Caco-2 (cell line): ENCODE data around the gene RACGAP1. TPM values are rescaled to one million over a fixed set of nuclear protein-coding genes. Genes with fewer than 3 reads are reported as not detected.

Experiments used
- BruUV-seq: library from RNA; stranded (reverse); fragments of 400-500 nt; replicated peaks from 2 replicates; lab custom pipeline; 2021; lab: Mats Ljungman, UMichigan
- CTCF ChIA-PET: fragments of 300-600 bp; sonication (Branson Sonifier 250); formaldehyde crosslinking; loops from one replicate; lab custom pipeline; 2022; ENCODE audit warnings: antibody characterized with exemption; lab: Charles Lee
- POLR2A ChIA-PET: fragments of 300-600 bp; sonication (Branson Sonifier 250); formaldehyde crosslinking; loops from one replicate; lab custom pipeline; 2022; ENCODE audit warnings: antibody characterized with exemption; lab: Charles Lee
- DNase-seq, 2 experiments: peaks; one replicate each; pipeline versions ENCODE4 v3.0.0 to v3.0.0-alpha.2; 2020 to 2022
- H3K27me3 ChIP-seq: replicated peaks from 2 replicates; pipeline ENCODE4 v1.6.0; 2011; ENCODE audit warnings: low read length; ENCODE audit not compliant: control insufficient read depth, insufficient read depth
- H3K36me3 ChIP-seq: 2 replicates; pipeline ENCODE4 v1.5.1; 2011; ENCODE audit warnings: low read length; ENCODE audit not compliant: control insufficient read depth, insufficient read depth
- H3K4me1 ChIP-seq: fragments of 250-450 bp; sonication (Bioruptor Pico); 2 replicates; pipeline ENCODE4 v1.5.1; 2020; ENCODE audit warnings: mild to moderate bottlenecking
- H3K4me3 ChIP-seq: 2 replicates; pipeline ENCODE4 v1.5.1; 2011; ENCODE audit warnings: low read depth, mild to moderate bottlenecking, control low read depth, low read length
- H3K9me3 ChIP-seq: fragments of 250-450 bp; sonication (Bioruptor Pico); 2 replicates; pipeline ENCODE4 v1.5.1; 2020; ENCODE audit warnings: mild to moderate bottlenecking, moderate library complexity
- H3K27ac Mint-ChIP-seq: one replicate; pipeline ENCODE4 v1.8.0; 2022; ENCODE audit warnings: mixed read lengths; ENCODE audit not compliant: unreplicated experiment
- H3K27me3 Mint-ChIP-seq: one replicate; pipeline ENCODE4 v1.8.0; 2022; ENCODE audit warnings: mixed read lengths; ENCODE audit not compliant: insufficient read depth, unreplicated experiment
- H3K36me3 Mint-ChIP-seq: one replicate; pipeline ENCODE4 v1.8.0; 2022; ENCODE audit warnings: mild to moderate bottlenecking, mixed read lengths; ENCODE audit not compliant: insufficient read depth, unreplicated experiment
- H3K4me1 Mint-ChIP-seq: one replicate; pipeline ENCODE4 v1.8.0; 2022; ENCODE audit warnings: low read depth, mixed read lengths; ENCODE audit not compliant: unreplicated experiment
- H3K4me3 Mint-ChIP-seq: one replicate; pipeline ENCODE4 v1.8.0; 2022; ENCODE audit warnings: mild to moderate bottlenecking, moderate library complexity, mixed read lengths; ENCODE audit not compliant: unreplicated experiment
- H3K9me3 Mint-ChIP-seq: one replicate; pipeline ENCODE4 v1.8.0; 2022; ENCODE audit warnings: mixed read lengths; ENCODE audit not compliant: unreplicated experiment
- CTCF ChIP-seq, 2 experiments: fragments of 200-600 bp in 1 of 2; IDR thresholded peaks; 1 replicate in 1 of 2; 2 replicates in 1 of 2; pipeline versions ENCODE4 v1.5.1 to v1.8.0; 2011 to 2022; ENCODE audit warnings: antibody characterized with exemption in 1 of 2, control low read depth in 1 of 2, inconsistent platforms in 1 of 2, low read depth in 1 of 2, low read length in 1 of 2, mild to moderate bottlenecking in 1 of 2, moderate library complexity in 1 of 2; ENCODE audit not compliant: insufficient read depth in 1 of 2, severe bottlenecking in 1 of 2, unreplicated experiment in 1 of 2
- intact Hi-C: fragments of 100-400 bp; cut with micrococcal nuclease; formaldehyde crosslinking; loops from one replicate; pipeline ENCODE4 v1.10.0; 2022; ENCODE audit not compliant: unreplicated experiment
- total RNA-seq: library from RNA; stranded (reverse); gene quantifications from 2 replicates; pipeline ENCODE4 v1.2.3, GENCODE V29; 2022

Gene RACGAP1
- total RNA-seq, 1 experiment from 2014 or later: 131 TPM

GRCh38 chr12:49955899-49956662 lies 69.2 kb downstream of the RACGAP1 start:
- no peaks in the 10 kb centered on the region for H3K27me3 Mint-ChIP-seq

GRCh38 chr12:49954863-49955830 lies 70.1 kb downstream of the RACGAP1 start:
- Histone ChIP-seq H3K9me3 (no peaks in the 10 kb centered on the region), H3K4me1 (peaks cover 7% of the 10 kb centered on the region; the same call in 1 of the 2 replicates), H3K36me3 (no peaks in the 10 kb centered on the region), H3K4me3 (no peak overlapping the region), H3K27me3 (no peaks in the 10 kb centered on the region)
- no peaks in the 10 kb centered on the region for H3K27me3 Mint-ChIP-seq
- no peak for DNase-seq
- H3K4me1 Mint-ChIP-seq: peaks cover under 1% of the 10 kb centered on the region
- intact Hi-C loops: loop anchor here (5.0 kb wide), 1 partner anchor 88 kb away; no protein-coding TSS in a partner anchor
- no peak overlapping the region for H3K27ac Mint-ChIP-seq
- no peaks in the 10 kb centered on the region for H3K36me3 Mint-ChIP-seq
- no peak for TF ChIP-seq CTCF (IDR thresholded peaks at IDR 0.05; ENCODE audit: insufficient read depth in 1 of 2, low read depth in 1 of 2, low read length in 1 of 2, severe bottlenecking in 1 of 2, unreplicated experiment in 1 of 2)
- CTCF ChIA-PET: interaction anchor here (1.5 to 2.6 kb wide), 2 partner anchors 88 to 114 kb away, joined by 5 to 12 read pairs; no protein-coding TSS in a partner anchor
- POLR2A ChIA-PET: no interaction called here
- H3K9me3 Mint-ChIP-seq: no peaks in the 10 kb centered on the region
- H3K4me3 Mint-ChIP-seq: no peak overlapping the region
- no TSS peak for BruUV-seq

More at GRCh38 chr12:49955899-49956662, 69.2 kb downstream of the RACGAP1 start:
- intact Hi-C loops: no loop called here
- Mint-ChIP-seq H3K4me1 (peaks cover 7% of the 10 kb centered on the region), H3K4me3 (no peak overlapping the region), H3K36me3 (no peaks in the 10 kb centered on the region), H3K9me3 (no peaks in the 10 kb centered on the region), H3K27ac (no peak overlapping the region)
- Histone ChIP-seq H3K36me3 (no peaks in the 10 kb centered on the region), H3K4me1 (peaks cover 9% of the 10 kb centered on the region; the same call in 1 of the 2 replicates), H3K9me3 (no peaks in the 10 kb centered on the region), H3K27me3 (no peaks in the 10 kb centered on the region), H3K4me3 (no peak overlapping the region)
- DNase-seq: no peak
- no peak for TF ChIP-seq CTCF (IDR thresholded peaks at IDR 0.05; ENCODE audit: insufficient read depth in 1 of 2, low read depth in 1 of 2, low read length in 1 of 2, severe bottlenecking in 1 of 2, unreplicated experiment in 1 of 2)
- POLR2A ChIA-PET: no interaction called here
- CTCF ChIA-PET: interaction anchor here (1.5 kb wide), 1 partner anchor 113 kb away, joined by 5 read pairs; no protein-coding TSS in a partner anchor
- no TSS peak for BruUV-seq
